ENCODE measurements around the gene CDKAL1.

DNA sequence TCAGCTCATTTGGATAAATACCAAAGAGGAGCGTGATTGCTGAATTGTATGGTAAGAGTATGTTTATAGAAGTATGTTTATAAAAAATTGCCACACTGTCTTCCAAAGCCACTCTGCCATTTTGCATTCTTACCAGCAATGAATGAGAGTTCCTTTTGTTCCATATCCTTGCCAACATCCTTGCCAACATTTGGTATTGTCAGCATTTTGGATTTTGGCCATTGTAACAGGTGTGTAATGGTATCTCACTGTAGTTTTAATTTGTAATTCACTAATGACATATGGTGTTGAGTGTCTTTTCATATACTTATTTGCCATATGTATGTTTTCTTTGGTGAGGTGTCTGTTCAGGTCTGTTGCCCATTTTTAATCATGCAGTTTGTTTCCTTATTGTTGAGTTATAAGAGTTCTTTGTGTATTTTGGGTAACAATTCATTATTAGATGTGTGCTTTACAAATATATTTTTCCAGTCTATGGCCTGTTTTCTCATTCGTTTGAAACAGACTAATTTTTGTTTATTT lies 539.1 kb downstream of the CDKAL1 start:
- TF ChIP-seq POLR2A (IDR thresholded peaks at IDR 0.05; ENCODE audit: low read depth) (no peak), POLR2AphosphoS5 (IDR thresholded peaks at IDR 0.05) (no peak), EP300 (IDR thresholded peaks at IDR 0.05) (no peak)
- TF ChIP-seq, protein P1, sequence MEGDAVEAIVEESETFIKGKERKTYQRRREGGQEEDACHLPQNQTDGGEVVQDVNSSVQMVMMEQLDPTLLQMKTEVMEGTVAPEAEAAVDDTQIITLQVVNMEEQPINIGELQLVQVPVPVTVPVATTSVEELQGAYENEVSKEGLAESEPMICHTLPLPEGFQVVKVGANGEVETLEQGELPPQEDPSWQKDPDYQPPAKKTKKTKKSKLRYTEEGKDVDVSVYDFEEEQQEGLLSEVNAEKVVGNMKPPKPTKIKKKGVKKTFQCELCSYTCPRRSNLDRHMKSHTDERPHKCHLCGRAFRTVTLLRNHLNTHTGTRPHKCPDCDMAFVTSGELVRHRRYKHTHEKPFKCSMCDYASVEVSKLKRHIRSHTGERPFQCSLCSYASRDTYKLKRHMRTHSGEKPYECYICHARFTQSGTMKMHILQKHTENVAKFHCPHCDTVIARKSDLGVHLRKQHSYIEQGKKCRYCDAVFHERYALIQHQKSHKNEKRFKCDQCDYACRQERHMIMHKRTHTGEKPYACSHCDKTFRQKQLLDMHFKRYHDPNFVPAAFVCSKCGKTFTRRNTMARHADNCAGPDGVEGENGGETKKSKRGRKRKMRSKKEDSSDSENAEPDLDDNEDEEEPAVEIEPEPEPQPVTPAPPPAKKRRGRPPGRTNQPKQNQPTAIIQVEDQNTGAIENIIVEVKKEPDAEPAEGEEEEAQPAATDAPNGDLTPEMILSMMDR (IDR thresholded peaks at IDR 0.05): no peak

Data from esophagus muscularis mucosa (tissue), 4 donors.